SU-DHL-6 (cell line): ENCODE measurements around the gene CD9.

Source experiments
- CTCF ChIP-seq: fragments of 200-600 bp; sonication (generic); IDR thresholded peaks from one replicate; pipeline ENCODE4 v1.5.1; 2017; ENCODE audit warnings: antibody characterized with exemption, mild to moderate bottlenecking, low read length, moderate library complexity; ENCODE audit not compliant: insufficient read depth, poor library complexity, severe bottlenecking
- EZH2phosphoT487 ChIP-seq: fragments of 200-600 bp; sonication (generic), shearing (Covaris generic); conservative IDR thresholded peaks from 2 replicates; pipeline ENCODE4 v1.6.1; 2018; ENCODE audit warnings: mild to moderate bottlenecking, antibody characterized with exemption, low read length, moderate library complexity, mixed read lengths

GRCh38 chr12:6201213-6201608, 1.0 kb downstream of the CD9 start:
- no peak for TF ChIP-seq CTCF
- TF ChIP-seq EZH2phosphoT487 = no peak
